IMR-90 (cell line): ENCODE data around the gene PAFAH1B2. TPM values are rescaled to one million over a fixed set of nuclear protein-coding genes. Genes with fewer than 3 reads are reported as not detected.

Source experiments
- ATAC-seq: fragments of 200-7000 bp; cut with Tn5 transposase; 2 replicates; pipeline ENCODE4 v1.9.1; 2020; ENCODE audit warnings: low read depth, mild to moderate bottlenecking, moderate library complexity
- BruUV-seq: library from RNA; stranded (reverse); fragments of 400-500 nt; replicated peaks from 2 replicates; lab custom pipeline; 2021; lab: Mats Ljungman, UMichigan
- CTCF ChIA-PET: fragments of 300-600 bp; formaldehyde crosslinking; extraction: SDS; loops from one replicate; lab custom pipeline; 2021; ENCODE audit warnings: antibody characterized with exemption; lab: Yijun Ruan, JAX
- POLR2A ChIA-PET: fragments of 300-600 bp; sonication (Branson Sonifier 250); formaldehyde crosslinking; loops from one replicate; lab custom pipeline; 2022; ENCODE audit warnings: antibody characterized with exemption; ENCODE audit not compliant: unreplicated experiment; lab: Charles Lee
- DNase-seq: peaks from one replicate; pipeline ENCODE4 v3.0.0; 2013
- H2AFZ ChIP-seq: replicated peaks from 2 replicates; pipeline ENCODE3; 2013; ENCODE audit warnings: low read length, mild to moderate bottlenecking; ENCODE audit not compliant: poor library complexity
- H2AK5ac ChIP-seq: 2 replicates; pipeline ENCODE4 v1.6.1; 2013; ENCODE audit warnings: low read depth, low read length, inconsistent platforms
- H2AK9ac ChIP-seq: replicated peaks from 2 replicates; pipeline ENCODE3; 2013; ENCODE audit warnings: mild to moderate bottlenecking, low read depth, low read length, moderate library complexity; ENCODE audit not compliant: poor library complexity
- H2BK120ac ChIP-seq: 2 replicates; pipeline ENCODE4 v1.6.1; 2013; ENCODE audit warnings: low read depth, low read length, inconsistent platforms
- H2BK15ac ChIP-seq: 3 replicates; pipeline ENCODE4 v1.6.1; 2013; ENCODE audit warnings: low read depth, low read length, inconsistent platforms
- H2BK20ac ChIP-seq: 2 replicates; pipeline ENCODE4 v1.6.1; 2013; ENCODE audit warnings: low read depth, mild to moderate bottlenecking, inconsistent platforms, low read length, moderate library complexity
- H2BK5ac ChIP-seq: 2 replicates; pipeline ENCODE4 v1.6.1; 2013; ENCODE audit warnings: mild to moderate bottlenecking, low read depth, low read length, inconsistent platforms; ENCODE audit not compliant: poor library complexity, severe bottlenecking
- H3K14ac ChIP-seq: replicated peaks from 2 replicates; pipeline ENCODE4 v1.6.1; 2013; ENCODE audit warnings: low read depth, low read length, inconsistent platforms
- H3K18ac ChIP-seq: 2 replicates; pipeline ENCODE4 v1.6.1; 2013; ENCODE audit warnings: low read depth, low read length, control low read depth
- H3K23ac ChIP-seq: 2 replicates; pipeline ENCODE4 v1.6.1; 2013; ENCODE audit warnings: low read depth, low read length, inconsistent platforms
- H3K27ac ChIP-seq: 2 replicates; pipeline ENCODE4 v1.5.1; 2013; ENCODE audit warnings: mild to moderate bottlenecking, control low read depth, low read length; ENCODE audit not compliant: insufficient read depth
- H3K27me3 ChIP-seq: 2 replicates; pipeline ENCODE4 v1.6.1; 2013; ENCODE audit warnings: low read length; ENCODE audit not compliant: control insufficient read depth, insufficient read depth
- H3K36me3 ChIP-seq: 2 replicates; pipeline ENCODE4 v1.6.1; 2013; ENCODE audit warnings: low read length, mixed read lengths; ENCODE audit not compliant: control insufficient read depth, insufficient read depth
- H3K4ac ChIP-seq: 2 replicates; pipeline ENCODE4 v1.6.1; 2013; ENCODE audit warnings: low read depth, low read length, inconsistent platforms
- H3K4me1 ChIP-seq: 2 replicates; pipeline ENCODE4 v1.6.1; 2013; ENCODE audit warnings: low read length, mixed read lengths; ENCODE audit not compliant: control insufficient read depth, insufficient read depth
- H3K4me2 ChIP-seq: 2 replicates; pipeline ENCODE4 v1.6.1; 2013; ENCODE audit warnings: low read depth, mild to moderate bottlenecking, control low read depth, low read length, moderate library complexity
- H3K4me3 ChIP-seq: 2 replicates; pipeline ENCODE4 v1.5.1; 2013; ENCODE audit warnings: low read depth, mild to moderate bottlenecking, control low read depth, low read length, moderate library complexity; ENCODE audit not compliant: insufficient read depth
- H3K56ac ChIP-seq: 2 replicates; pipeline ENCODE4 v1.6.1; 2013; ENCODE audit warnings: low read length, inconsistent platforms; ENCODE audit not compliant: insufficient read depth; ENCODE audit errors: extremely low read depth
- H3K79me1 ChIP-seq, 2 experiments: 2 replicates each; pipeline ENCODE4 v1.6.1; 2013; ENCODE audit warnings: low read length in 2 of 2, inconsistent platforms in 1 of 2, low read depth in 1 of 2
- H3K9ac ChIP-seq: 2 replicates; pipeline ENCODE4 v1.6.1; 2013; ENCODE audit warnings: low read depth, low read length, control low read depth
- H3K9me1 ChIP-seq: 2 replicates; pipeline ENCODE4 v1.6.1; 2013; ENCODE audit warnings: low read length, inconsistent platforms; ENCODE audit not compliant: insufficient read depth
- H3K9me3 ChIP-seq: 2 replicates; pipeline ENCODE4 v1.6.1; 2013; ENCODE audit warnings: low read length; ENCODE audit not compliant: control insufficient read depth, insufficient read depth
- H4K20me1 ChIP-seq: 2 replicates; pipeline ENCODE4 v1.6.1; 2013; ENCODE audit warnings: low read length, inconsistent platforms; ENCODE audit not compliant: insufficient read depth
- H4K5ac ChIP-seq: 2 replicates; pipeline ENCODE4 v1.6.1; 2013; ENCODE audit warnings: mild to moderate bottlenecking, low read depth, low read length, control low read depth
- H4K8ac ChIP-seq, 2 experiments: 2 replicates each; pipeline ENCODE4 v1.6.1; 2013; ENCODE audit warnings: low read depth in 2 of 2, low read length in 2 of 2, control low read depth in 1 of 2, inconsistent platforms in 1 of 2
- H4K91ac ChIP-seq: 2 replicates; pipeline ENCODE4 v1.6.1; 2013; ENCODE audit warnings: low read depth, low read length, inconsistent platforms; ENCODE audit not compliant: insufficient read depth
- BHLHE40 ChIP-seq: fragments of 150-350 bp; IDR thresholded peaks from 2 replicates; pipeline ENCODE4 v1.6.1; 2016; ENCODE audit warnings: mild to moderate bottlenecking, low read depth, low read length
- FOS ChIP-seq: fragments of 150-350 bp; IDR thresholded peaks from 2 replicates; pipeline ENCODE4 v1.6.1; 2016; ENCODE audit warnings: low read depth, low read length
- MAFK ChIP-seq: IDR thresholded peaks from 2 replicates; pipeline ENCODE4 v1.6.1; 2012; ENCODE audit warnings: low read depth, low read length, improper control_type of control experiment
- MAZ ChIP-seq: IDR thresholded peaks from 2 replicates; pipeline ENCODE4 v1.6.1; 2012; ENCODE audit warnings: low read depth, mild to moderate bottlenecking, low read length, improper control_type of control experiment, moderate library complexity, borderline replicate concordance
- MXI1 ChIP-seq: IDR thresholded peaks from 2 replicates; pipeline ENCODE4 v1.6.1; 2012; ENCODE audit warnings: low read depth, mild to moderate bottlenecking, low read length, moderate library complexity, borderline replicate concordance
- NFE2L2 ChIP-seq: fragments of 150-350 bp; IDR thresholded peaks from 2 replicates; pipeline ENCODE4 v1.6.1; 2016; ENCODE audit warnings: low read depth, mild to moderate bottlenecking, low read length
- RAD21 ChIP-seq: IDR thresholded peaks from 2 replicates; pipeline ENCODE4 v1.6.1; 2012; ENCODE audit warnings: low read length, improper control_type of control experiment
- RCOR1 ChIP-seq: IDR thresholded peaks from 2 replicates; pipeline ENCODE4 v1.6.1; 2012; ENCODE audit warnings: mild to moderate bottlenecking, low read length, improper control_type of control experiment; ENCODE audit not compliant: insufficient replicate concordance
- RFX5 ChIP-seq: IDR thresholded peaks from 2 replicates; pipeline ENCODE4 v1.8.0; 2012; ENCODE audit warnings: low read depth, mild to moderate bottlenecking, low read length, moderate library complexity
- SMC3 ChIP-seq: fragments of 150-350 bp; IDR thresholded peaks from 2 replicates; pipeline ENCODE4 v1.6.1; 2016; ENCODE audit warnings: low read depth, mild to moderate bottlenecking, antibody characterized with exemption, low read length, moderate library complexity
- WGBS, 2 experiments: methylation state at CpG; one replicate each; pipeline versions ENCODE4 v1.1.5 to v1.1.7; 2013; ENCODE audit warnings: missing lambda C conversion rate in 2 of 2; ENCODE audit not compliant: insufficient read length in 1 of 2; ENCODE audit errors: extremely low coverage in 2 of 2; 5-methylcytosine and 5-hydroxymethylcytosine counted together
- dilution Hi-C: fragments of 300-500 bp; cut with HindIII; formaldehyde crosslinking; loops from one replicate; pipeline ENCODE4 v1.14.3; 2018; ENCODE audit warnings: low sequenced_read_pairs; ENCODE audit not compliant: unreplicated experiment
- in situ Hi-C: fragments of 300-500 bp; cut with MboI; formaldehyde crosslinking; loops from 3 replicates; pipeline ENCODE4 v1.14.3; 2019; ENCODE audit warnings: low sequenced_read_pairs, inconsistent platforms, mixed read lengths
- intact Hi-C: fragments of 100-400 bp; cut with micrococcal nuclease; formaldehyde crosslinking; loops from 2 replicates; pipeline ENCODE4 v1.10.0; 2022
- polyA plus RNA-seq, 3 experiments: library from polyadenylated mRNA; depleted of rRNA; stranded (reverse); fragments of >200 nt; gene quantifications; 2 replicates each; pipeline ENCODE4 v1.2.3, GENCODE V29; 2012; ENCODE audit warnings: low replicate concordance in 1 of 3
- total RNA-seq: library from RNA; depleted of rRNA; stranded (reverse); fragments of >200 nt; gene quantifications from 2 replicates; pipeline ENCODE4 v1.2.3, GENCODE V29; 2012
- TF ChIP-seq, protein P1 (sequence below): conservative IDR thresholded peaks from 2 replicates; pipeline ENCODE4 v1.5.1; 2012; ENCODE audit warnings: mild to moderate bottlenecking, low read depth, low read length, improper control_type of control experiment
- TF ChIP-seq, protein P2 (sequence below): fragments of 150-350 bp; IDR thresholded peaks from 2 replicates; pipeline ENCODE4 v1.6.1; 2017; ENCODE audit warnings: mild to moderate bottlenecking, antibody characterized with exemption, low read length, low read depth

Gene PAFAH1B2
- total and polyA plus RNA-seq, 2 of the 4 experiments (the other 2 are of a cell fraction) = 29.8 to 280 TPM

DNA sequence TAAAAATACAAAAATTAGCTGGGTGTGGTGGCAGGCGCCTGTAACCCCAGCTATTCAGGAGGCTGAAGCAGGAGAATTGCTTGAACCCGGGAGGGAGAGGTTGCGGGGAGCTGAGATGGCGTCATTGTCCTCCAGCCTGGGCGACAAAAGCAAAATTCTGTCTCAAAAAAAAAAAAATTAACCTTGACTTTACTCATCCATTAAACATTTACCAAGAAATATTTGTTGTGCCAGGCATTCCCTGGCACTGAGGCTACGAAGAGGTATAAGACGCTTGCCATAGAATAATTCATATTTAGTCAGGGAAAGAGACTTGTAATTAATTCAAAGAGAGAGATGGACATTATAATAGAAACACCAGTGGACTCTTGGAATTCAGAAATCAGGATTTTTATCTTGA is 13.2 kb upstream of the PAFAH1B2 start:
- H2AK5ac ChIP-seq = no peak overlapping the region
- no peak overlapping the region for H3K4me2 ChIP-seq
- H3K56ac ChIP-seq = no peak overlapping the region
- dilution Hi-C loops (no loop called here), intact Hi-C loops (no loop called here), in situ Hi-C loops (no loop called here)
- H3K14ac ChIP-seq = no peak overlapping the region
- DNase-seq (no peak), ATAC-seq (no peak)
- no peak overlapping the region for H2AK9ac ChIP-seq
- no peaks in the 10 kb centered on the region for H4K20me1 ChIP-seq
- H3K27me3 ChIP-seq = peaks cover 19% of the 10 kb centered on the region
- H3K79me1 ChIP-seq = no peaks in the 10 kb centered on the region
- no peak overlapping the region for H4K5ac ChIP-seq
- no peak overlapping the region for H3K9ac ChIP-seq
- no CpG with 5 or more reads among the region's 7 CpGs for WGBS, 2 experiments
- H3K9me3 ChIP-seq = no peaks in the 10 kb centered on the region
- H4K8ac ChIP-seq = no peak overlapping the region
- BruUV-seq = no TSS peak
- H3K4me3 ChIP-seq = no peak overlapping the region
- no peak overlapping the region for H4K91ac ChIP-seq
- TF ChIP-seq, protein P1, sequence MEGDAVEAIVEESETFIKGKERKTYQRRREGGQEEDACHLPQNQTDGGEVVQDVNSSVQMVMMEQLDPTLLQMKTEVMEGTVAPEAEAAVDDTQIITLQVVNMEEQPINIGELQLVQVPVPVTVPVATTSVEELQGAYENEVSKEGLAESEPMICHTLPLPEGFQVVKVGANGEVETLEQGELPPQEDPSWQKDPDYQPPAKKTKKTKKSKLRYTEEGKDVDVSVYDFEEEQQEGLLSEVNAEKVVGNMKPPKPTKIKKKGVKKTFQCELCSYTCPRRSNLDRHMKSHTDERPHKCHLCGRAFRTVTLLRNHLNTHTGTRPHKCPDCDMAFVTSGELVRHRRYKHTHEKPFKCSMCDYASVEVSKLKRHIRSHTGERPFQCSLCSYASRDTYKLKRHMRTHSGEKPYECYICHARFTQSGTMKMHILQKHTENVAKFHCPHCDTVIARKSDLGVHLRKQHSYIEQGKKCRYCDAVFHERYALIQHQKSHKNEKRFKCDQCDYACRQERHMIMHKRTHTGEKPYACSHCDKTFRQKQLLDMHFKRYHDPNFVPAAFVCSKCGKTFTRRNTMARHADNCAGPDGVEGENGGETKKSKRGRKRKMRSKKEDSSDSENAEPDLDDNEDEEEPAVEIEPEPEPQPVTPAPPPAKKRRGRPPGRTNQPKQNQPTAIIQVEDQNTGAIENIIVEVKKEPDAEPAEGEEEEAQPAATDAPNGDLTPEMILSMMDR = no peak
- TF ChIP-seq MAFK (no peak), FOS (no peak), SMC3 (no peak), RCOR1 (no peak), BHLHE40 (no peak), RAD21 (no peak), MXI1 (no peak), RFX5 (no peak), NFE2L2 (no peak), MAZ (no peak)
- TF ChIP-seq, protein P2, sequence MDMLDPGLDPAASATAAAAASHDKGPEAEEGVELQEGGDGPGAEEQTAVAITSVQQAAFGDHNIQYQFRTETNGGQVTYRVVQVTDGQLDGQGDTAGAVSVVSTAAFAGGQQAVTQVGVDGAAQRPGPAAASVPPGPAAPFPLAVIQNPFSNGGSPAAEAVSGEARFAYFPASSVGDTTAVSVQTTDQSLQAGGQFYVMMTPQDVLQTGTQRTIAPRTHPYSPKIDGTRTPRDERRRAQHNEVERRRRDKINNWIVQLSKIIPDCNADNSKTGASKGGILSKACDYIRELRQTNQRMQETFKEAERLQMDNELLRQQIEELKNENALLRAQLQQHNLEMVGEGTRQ = no peak
- no peak overlapping the region for H2BK20ac ChIP-seq
- H2BK120ac ChIP-seq = no peak overlapping the region
- no peaks in the 10 kb centered on the region for H3K36me3 ChIP-seq
- H2AFZ ChIP-seq = no peak overlapping the region
- CTCF ChIA-PET = no interaction called here
- no peak overlapping the region for H3K18ac ChIP-seq
- no peaks in the 10 kb centered on the region for H3K9me1 ChIP-seq
- no peak overlapping the region for H3K23ac ChIP-seq
- H2BK15ac ChIP-seq = no peak overlapping the region
- POLR2A ChIA-PET = no interaction called here
- no peaks in the 10 kb centered on the region for H3K4me1 ChIP-seq
- H2BK5ac ChIP-seq = no peak overlapping the region
- H3K27ac ChIP-seq = no peak overlapping the region
- H3K4ac ChIP-seq = no peak overlapping the region
